K562 (cell line): Measurements from ENCODE around the gene GPR153. TPM values are rescaled to one million over a fixed set of nuclear protein-coding genes. Genes with fewer than 3 reads are reported as not detected.

Experiments
- BCOR ChIP-seq: fragments of 450-650 bp; IDR thresholded peaks from 2 replicates; pipeline ENCODE4 v1.6.1; 2016
- CREB1 ChIP-seq, 2 experiments: sonication (generic) in 1 of 2; formaldehyde crosslinking in 1 of 2; IDR thresholded peaks; 2 replicates each; pipeline versions ENCODE4 v1.6.1 to v1.8.0; 2012 to 2022; ENCODE audit warnings: inconsistent platforms in 1 of 2, mild to moderate bottlenecking in 1 of 2, missing genetic modification reagents in 1 of 2, moderate library complexity in 1 of 2
- HDAC8 ChIP-seq: fragments of 450-650 bp; IDR thresholded peaks from 2 replicates; pipeline ENCODE4 v1.6.1; 2016; ENCODE audit warnings: mild to moderate bottlenecking, missing genetic modification characterization, moderate library complexity, missing compliant biosample characterization
- HINFP ChIP-seq: fragments of 450-650 bp; conservative IDR thresholded peaks from 2 replicates; pipeline ENCODE4 v1.6.1; 2016; ENCODE audit warnings: missing genetic modification characterization, low read depth, mild to moderate bottlenecking, control low read depth, missing compliant biosample characterization
- MBD2 ChIP-seq: sonication (generic); IDR thresholded peaks from 2 replicates; pipeline ENCODE4 v1.6.1; 2016; ENCODE audit warnings: low read depth, borderline replicate concordance
- ZMIZ1 ChIP-seq, 2 experiments: fragments of 150-350 bp in 1 of 2; IDR thresholded peaks; 2 replicates each; pipeline ENCODE4 v1.6.1; 2012 to 2016; ENCODE audit warnings: low read depth in 2 of 2, low read length in 2 of 2, mild to moderate bottlenecking in 1 of 2, moderate library complexity in 1 of 2
- polyA plus RNA-seq, 8 experiments: library from polyadenylated mRNA; depleted of rRNA in 4 of 8; stranded (reverse) in 5 of 8; unstranded in 3 of 8; fragments of >200 nt; fragmentation: Nextera tagmentation in 2 of 8; fragmentation: Illumina TruSeq in 1 of 8; extraction: Ambion mirVana in 2 of 8; extraction: Trizol in 1 of 8; gene quantifications; 2 replicates each; pipeline versions ENCODE4 v1.2.1 to v1.2.3, GENCODE V29; 2011 to 2014; ENCODE audit warnings: inconsistent platforms in 1 of 8, missing spikeins in 1 of 8
- total RNA-seq, 7 experiments: library from RNA; depleted of rRNA in 6 of 7; stranded (reverse); fragments of >200 nt in 6 of 7; fragmentation: Illumina TruSeq in 2 of 7; extraction: Trizol in 2 of 7; gene quantifications; 2 replicates each; pipeline versions ENCODE4 v1.2.1 to v1.2.3, GENCODE V29; 2011 to 2021; ENCODE audit warnings: low replicate concordance in 1 of 7
- TF ChIP-seq, protein P1 (sequence below): fragments of 150-350 bp; conservative IDR thresholded peaks from 2 replicates; pipeline ENCODE4 v1.6.1; 2014; ENCODE audit warnings: low read length

The GPR153 gene
- total and polyA plus RNA-seq, 9 of the 15 experiments (the other 6 are each of a cell fraction or from before 2014, with no cell fraction given): 0.01 to 1.5 (median 0.51) TPM

GRCh38 chr1:6199298-6200187 lies 61.4 kb downstream of the GPR153 start, which contains the start of gene RPL22 (continued):
- TF ChIP-seq, protein P1, sequence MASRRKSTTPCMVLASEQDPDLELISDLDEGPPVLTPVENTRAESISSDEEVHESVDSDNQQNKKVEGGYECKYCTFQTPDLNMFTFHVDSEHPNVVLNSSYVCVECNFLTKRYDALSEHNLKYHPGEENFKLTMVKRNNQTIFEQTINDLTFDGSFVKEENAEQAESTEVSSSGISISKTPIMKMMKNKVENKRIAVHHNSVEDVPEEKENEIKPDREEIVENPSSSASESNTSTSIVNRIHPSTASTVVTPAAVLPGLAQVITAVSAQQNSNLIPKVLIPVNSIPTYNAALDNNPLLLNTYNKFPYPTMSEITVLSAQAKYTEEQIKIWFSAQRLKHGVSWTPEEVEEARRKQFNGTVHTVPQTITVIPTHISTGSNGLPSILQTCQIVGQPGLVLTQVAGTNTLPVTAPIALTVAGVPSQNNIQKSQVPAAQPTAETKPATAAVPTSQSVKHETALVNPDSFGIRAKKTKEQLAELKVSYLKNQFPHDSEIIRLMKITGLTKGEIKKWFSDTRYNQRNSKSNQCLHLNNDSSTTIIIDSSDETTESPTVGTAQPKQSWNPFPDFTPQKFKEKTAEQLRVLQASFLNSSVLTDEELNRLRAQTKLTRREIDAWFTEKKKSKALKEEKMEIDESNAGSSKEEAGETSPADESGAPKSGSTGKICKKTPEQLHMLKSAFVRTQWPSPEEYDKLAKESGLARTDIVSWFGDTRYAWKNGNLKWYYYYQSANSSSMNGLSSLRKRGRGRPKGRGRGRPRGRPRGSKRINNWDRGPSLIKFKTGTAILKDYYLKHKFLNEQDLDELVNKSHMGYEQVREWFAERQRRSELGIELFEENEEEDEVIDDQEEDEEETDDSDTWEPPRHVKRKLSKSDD: peak; percentile 93
- peak; percentile 96 for TF ChIP-seq MBD2
- TF ChIP-seq HDAC8: no peak
- TF ChIP-seq HINFP: 0 out of 2 replicates have a peak, but pooled peaks have one; percentile 6
- peak; percentile 42; the same call in 1 of the 2 replicates for TF ChIP-seq BCOR
- peak; percentile 76 for TF ChIP-seq CREB1 (IDR thresholded peaks at IDR 0.05)
- peak; percentile 82 for TF ChIP-seq CREB1 (CRISPR knock-in tag; IDR thresholded peaks at IDR 0.05)
- peak; percentile 38 to 100; a peak in 3 of 4 replicates for TF ChIP-seq ZMIZ1 (IDR thresholded peaks at IDR 0.05; ENCODE audit: low read depth in 2 of 2, low read length in 2 of 2)
